A549 (cell line): Measurements from ENCODE around the gene JUP. TPM values are rescaled to one million over a fixed set of nuclear protein-coding genes. Genes with fewer than 3 reads are reported as not detected.

Source experiments
- ATAC-seq, 2 experiments: fragments of 200-7000 bp in 1 of 2; fragments of >200 bp in 1 of 2; cut with Nextera tagmentation in 1 of 2; cut with Tn5 transposase in 1 of 2; 3 replicates each; pipeline versions ENCODE4 v1.8.0 to v1.9.1; 2018 to 2020; ENCODE audit warnings: mild to moderate bottlenecking in 1 of 2, moderate library complexity in 1 of 2
- CTCF ChIA-PET: fragments of 300-600 bp; sonication (Branson Sonifier 250); formaldehyde crosslinking; extraction: SDS; loops from one replicate; lab custom pipeline; 2021; ENCODE audit warnings: antibody characterized with exemption, inconsistent platforms; lab: Yijun Ruan, JAX
- POLR2A ChIA-PET: fragments of 350-600 bp; formaldehyde crosslinking; extraction: SDS; loops from one replicate; lab custom pipeline; 2021; ENCODE audit warnings: antibody characterized with exemption, inconsistent platforms; lab: Yijun Ruan, JAX
- DNase-seq, 2 experiments: peaks; one replicate each; pipeline versions ENCODE4 v3.0.0 to v3.0.0-alpha.2; 2011 to 2016; ENCODE audit warnings: low read depth in 1 of 2, low spot score in 1 of 2
- FAIRE-seq: peaks from 2 replicates; lab custom pipeline; 2011; peaks lifted over from hg19 to GRCh38; lab: Jason Lieb, UNC
- H3K27ac ChIP-seq, 2 experiments: fragments of >200 bp; sonication (Bioruptor Twin); formaldehyde crosslinking; 3 replicates each; pipeline ENCODE4 v1.5.1; 2016 to 2017
- H3K4me1 ChIP-seq: fragments of >200 bp; sonication (Bioruptor Twin); formaldehyde crosslinking; 3 replicates; pipeline ENCODE4 v1.6.1; 2016
- H3K4me2 ChIP-seq: fragments of >200 bp; sonication (Bioruptor Twin); formaldehyde crosslinking; 3 replicates; pipeline ENCODE4 v1.6.1; 2016
- H3K4me3 ChIP-seq: fragments of >200 bp; sonication (Bioruptor Twin); formaldehyde crosslinking; 3 replicates; pipeline ENCODE4 v1.5.1; 2016
- H3K9me3 ChIP-seq: fragments of >200 bp; sonication (Bioruptor Twin); formaldehyde crosslinking; 3 replicates; pipeline ENCODE4 v1.6.1; 2016
- BCL3 ChIP-seq: fragments of >200 bp; sonication (Bioruptor Twin); formaldehyde crosslinking; IDR thresholded peaks from 3 replicates; pipeline ENCODE4 v1.6.1; 2016
- CHD2 ChIP-seq: fragments of 150-350 bp; IDR thresholded peaks from 2 replicates; pipeline ENCODE4 v1.6.1; 2014; ENCODE audit warnings: low read length; ENCODE audit not compliant: partially characterized antibody
- CHD4 ChIP-seq: fragments of 200-600 bp; sonication (generic); IDR thresholded peaks from 2 replicates; pipeline ENCODE4 v1.6.1; 2016; ENCODE audit warnings: antibody characterized with exemption, mild to moderate bottlenecking, borderline replicate concordance
- EHF ChIP-seq: fragments of 250-450 bp; sonication (Bioruptor Pico); IDR thresholded peaks from 2 replicates; pipeline ENCODE4 v1.5.0; 2020; ENCODE audit warnings: mild to moderate bottlenecking
- EHMT2 ChIP-seq: fragments of 200-600 bp; sonication (generic); IDR thresholded peaks from 2 replicates; pipeline ENCODE4 v1.6.1; 2016; ENCODE audit warnings: antibody characterized with exemption, low read depth, mild to moderate bottlenecking, moderate library complexity
- ESRRA ChIP-seq: fragments of 150-350 bp; IDR thresholded peaks from 2 replicates; pipeline ENCODE4 v1.6.1; 2014; ENCODE audit warnings: mild to moderate bottlenecking, low read length, borderline replicate concordance
- FOSL2 ChIP-seq, 2 experiments: fragments of 450-650 bp in 1 of 2; fragments of >200 bp in 1 of 2; sonication (Bioruptor Twin) in 1 of 2; formaldehyde crosslinking; IDR thresholded peaks; 2 replicates each; pipeline versions ENCODE4 v1.5.0 to v1.6.1; 2016 to 2020; ENCODE audit warnings: mild to moderate bottlenecking in 1 of 2, moderate library complexity in 1 of 2
- HDAC2 ChIP-seq: fragments of 200-600 bp; sonication (generic); IDR thresholded peaks from 2 replicates; pipeline ENCODE4 v1.6.1; 2016
- HES2 ChIP-seq: fragments of >200 bp; sonication (Bioruptor Twin); formaldehyde crosslinking; IDR thresholded peaks from 2 replicates; pipeline ENCODE4 v1.6.1; 2016
- HOXA7 ChIP-seq: fragments of 250-450 bp; sonication (Bioruptor Pico); IDR thresholded peaks from 2 replicates; pipeline ENCODE4 v1.5.0; 2020; ENCODE audit warnings: mild to moderate bottlenecking, moderate library complexity
- KDM5A ChIP-seq: fragments of 200-600 bp; sonication (generic); IDR thresholded peaks from 2 replicates; pipeline ENCODE4 v1.6.1; 2016; ENCODE audit warnings: antibody characterized with exemption, mild to moderate bottlenecking
- NPAS2 ChIP-seq: fragments of 250-450 bp; sonication (Bioruptor Pico); IDR thresholded peaks from 2 replicates; pipeline ENCODE4 v1.8.0; 2022; ENCODE audit warnings: mild to moderate bottlenecking, moderate library complexity, borderline replicate concordance
- PBX3 ChIP-seq: IDR thresholded peaks from 2 replicates; pipeline ENCODE4 v1.6.1; 2012
- PHF8 ChIP-seq: fragments of 200-600 bp; sonication (generic); IDR thresholded peaks from 2 replicates; pipeline ENCODE4 v1.6.1; 2016; ENCODE audit warnings: low read depth, mild to moderate bottlenecking, antibody characterized with exemption, moderate library complexity, borderline replicate concordance
- POLR2AphosphoS2 ChIP-seq: conservative IDR thresholded peaks from 2 replicates; pipeline ENCODE4 v1.6.1; 2012; ENCODE audit warnings: low read length, improper control_type of control experiment, inconsistent platforms
- RAD21 ChIP-seq, 2 experiments: fragments of >200 bp in 1 of 2; sonication (Bioruptor Twin) in 1 of 2; formaldehyde crosslinking in 1 of 2; IDR thresholded peaks in 1 of 2; conservative IDR thresholded peaks in 1 of 2; 2 replicates in 1 of 2; 3 replicates in 1 of 2; pipeline ENCODE4 v1.6.1; 2012 to 2018; ENCODE audit warnings: inconsistent platforms in 1 of 2
- RARB ChIP-seq: fragments of 250-450 bp; sonication (Bioruptor Pico); IDR thresholded peaks from 2 replicates; pipeline ENCODE4 v1.8.0; 2021; ENCODE audit warnings: mild to moderate bottlenecking, moderate library complexity
- RCOR1 ChIP-seq: fragments of 150-350 bp; IDR thresholded peaks from 2 replicates; pipeline ENCODE4 v1.6.1; 2014; ENCODE audit warnings: antibody characterized with exemption, low read length, low read depth
- REST ChIP-seq: fragments of 200-600 bp; sonication (generic); IDR thresholded peaks from 2 replicates; pipeline ENCODE4 v1.6.1; 2016; ENCODE audit warnings: antibody characterized with exemption, mild to moderate bottlenecking, moderate library complexity
- SMC3 ChIP-seq: fragments of >200 bp; sonication (Bioruptor Twin); formaldehyde crosslinking; IDR thresholded peaks from 3 replicates; pipeline ENCODE4 v1.6.1; 2018; ENCODE audit warnings: inconsistent platforms
- TFCP2L1 ChIP-seq: fragments of 250-450 bp; sonication (Bioruptor Pico); IDR thresholded peaks from 2 replicates; pipeline ENCODE4 v1.5.0; 2021; ENCODE audit warnings: mild to moderate bottlenecking
- ZC3H11A ChIP-seq: fragments of 450-650 bp; IDR thresholded peaks from 2 replicates; pipeline ENCODE4 v1.6.1; 2014; ENCODE audit warnings: antibody characterized with exemption, mild to moderate bottlenecking
- ZNF302 ChIP-seq: fragments of 250-450 bp; sonication (Bioruptor Pico); IDR thresholded peaks from 2 replicates; pipeline ENCODE4 v1.9.0; 2021; ENCODE audit warnings: inconsistent platforms, mild to moderate bottlenecking, moderate library complexity
- WGBS: methylation state at CpG from one replicate; pipeline ENCODE4 v1.1.6; 2017; ENCODE audit errors: missing lambda C conversion rate; 5-methylcytosine and 5-hydroxymethylcytosine counted together
- polyA plus RNA-seq, 4 experiments: library from polyadenylated mRNA; depleted of rRNA in 3 of 4; stranded (reverse); fragments of >200 nt; fragmentation: RNase III in 1 of 4; extraction: RNeasy Plus Mini Kit Qiagen cat#74134 plus additional on column Dnase treatment in 1 of 4; gene quantifications; 2 replicates in 3 of 4; 3 replicates in 1 of 4; pipeline ENCODE4 v1.2.3, GENCODE V29; 2011 to 2017
- TF ChIP-seq, protein P1 (sequence below): fragments of 450-650 bp; IDR thresholded peaks from 2 replicates; pipeline ENCODE4 v1.6.1; 2014; ENCODE audit warnings: antibody characterized with exemption
- TF ChIP-seq, protein P2 (sequence below): fragments of 250-450 bp; sonication (Bioruptor Pico); IDR thresholded peaks from 2 replicates; pipeline ENCODE4 v1.5.0; 2020; ENCODE audit warnings: low read depth, mild to moderate bottlenecking, moderate library complexity
- TF ChIP-seq, protein P3 (sequence below): IDR thresholded peaks from 2 replicates; pipeline ENCODE4 v1.6.1; 2012

Gene JUP
- polyA plus RNA-seq, 2 of the 4 experiments (the other 2 are of a cell fraction), result 54.8 to 107 TPM

- DNase-seq (no peak), ATAC-seq (no peak)
- H3K27ac ChIP-seq, result no peak overlapping the region
- CTCF ChIA-PET, result interaction anchor here (1.1 to 96.0 kb wide), 3 partner anchors 12 to 66 kb away, joined by 3 to 3262 read pairs (median 3262); partner anchors contain the start of genes FKBP10, GAST, HAP1 and JUP
- no peak overlapping the region for H3K4me2 ChIP-seq
- no peak overlapping the region for H3K4me3 ChIP-seq
- POLR2A ChIA-PET, result interaction anchor here (1.7 to 1.8 kb wide), 2 partner anchors 11 to 24 kb away, joined by 4 to 9 read pairs; partner anchors contain the start of gene JUP
- TF ChIP-seq RCOR1 (no peak), HDAC2 (no peak), SMC3 (no peak), POLR2AphosphoS2 (no peak), RAD21 (conservative IDR thresholded peaks at IDR 0.05 in 1 of 2, IDR thresholded peaks at IDR 0.05 in 1 of 2) (no peak), NPAS2 (CRISPR knock-in tag) (no peak), ZC3H11A (no peak), EHF (CRISPR knock-in tag) (no peak)
- TF ChIP-seq, all 56 proteins: peak for 0
- FAIRE-seq, result no peak
- Histone ChIP-seq H3K9me3 (no peaks in the 10 kb centered on the region), H3K4me1 (no peaks in the 10 kb centered on the region)
- WGBS, result 89% methylated on average over 6 of the region's 6 CpGs
Observed at GRCh38 chr17:41762391-41762790, 24.1 kb downstream of the JUP start.

- no peak overlapping the region for H3K27ac ChIP-seq
- FAIRE-seq (no peak), ATAC-seq (no peak), DNase-seq (no peak)
- TF ChIP-seq EHMT2 (no peak), ZC3H11A (no peak), RARB (CRISPR knock-in tag) (no peak), PHF8 (no peak), FOSL2 (IDR thresholded peaks at IDR 0.05) (no peak), FOSL2 (CRISPR knock-in tag; IDR thresholded peaks at IDR 0.05) (no peak), TFCP2L1 (no peak)
- TF ChIP-seq, protein P1, sequence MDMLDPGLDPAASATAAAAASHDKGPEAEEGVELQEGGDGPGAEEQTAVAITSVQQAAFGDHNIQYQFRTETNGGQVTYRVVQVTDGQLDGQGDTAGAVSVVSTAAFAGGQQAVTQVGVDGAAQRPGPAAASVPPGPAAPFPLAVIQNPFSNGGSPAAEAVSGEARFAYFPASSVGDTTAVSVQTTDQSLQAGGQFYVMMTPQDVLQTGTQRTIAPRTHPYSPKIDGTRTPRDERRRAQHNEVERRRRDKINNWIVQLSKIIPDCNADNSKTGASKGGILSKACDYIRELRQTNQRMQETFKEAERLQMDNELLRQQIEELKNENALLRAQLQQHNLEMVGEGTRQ, result no peak
- TF ChIP-seq, protein P2, sequence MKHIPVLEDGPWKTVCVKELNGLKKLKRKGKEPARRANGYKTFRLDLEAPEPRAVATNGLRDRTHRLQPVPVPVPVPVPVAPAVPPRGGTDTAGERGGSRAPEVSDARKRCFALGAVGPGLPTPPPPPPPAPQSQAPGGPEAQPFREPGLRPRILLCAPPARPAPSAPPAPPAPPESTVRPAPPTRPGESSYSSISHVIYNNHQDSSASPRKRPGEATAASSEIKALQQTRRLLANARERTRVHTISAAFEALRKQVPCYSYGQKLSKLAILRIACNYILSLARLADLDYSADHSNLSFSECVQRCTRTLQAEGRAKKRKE (CRISPR knock-in tag), result no peak
- POLR2A ChIA-PET, result interaction anchor here (1.3 kb wide), 1 partner anchor 26 kb away, joined by 3 read pairs; the partner anchor contains the start of gene JUP
- CTCF ChIA-PET, result interaction anchor here (1.3 to 96.0 kb wide), 2 partner anchors 9 to 27 kb away, joined by 4 to 3262 read pairs; partner anchors contain the start of genes FKBP10, JUP and P3H4
- no peaks in the 10 kb centered on the region for H3K9me3 ChIP-seq
- no peak overlapping the region for H3K4me3 ChIP-seq
- 93% methylated on average over 6 of the region's 6 CpGs for WGBS
- H3K4me1 ChIP-seq, result no peaks in the 10 kb centered on the region
- H3K4me2 ChIP-seq, result no peak overlapping the region
Observed at GRCh38 chr17:41760878-41761277, 25.6 kb downstream of the JUP start.

GRCh38 chr17:41758601-41759000 is 27.9 kb downstream of the JUP start:
- no peak for DNase-seq
- POLR2A ChIA-PET, result no interaction called here
- H3K27ac ChIP-seq, result no peak overlapping the region
- H3K4me2 ChIP-seq, result no peak overlapping the region
- ATAC-seq, result peak in 1 of 2 experiments; percentile 11; a peak in 1 of 6 replicates
- no peaks in the 10 kb centered on the region for H3K4me1 ChIP-seq
- no peaks in the 10 kb centered on the region for H3K9me3 ChIP-seq
- 86% methylated on average over 9 of the region's 9 CpGs for WGBS
- FAIRE-seq, result no peak
- CTCF ChIA-PET, result interaction anchor here (96.0 kb wide), 1 partner anchor 29 kb away, joined by 3262 read pairs; the partner anchor contains the start of genes FKBP10, JUP and P3H4
- no peak overlapping the region for H3K4me3 ChIP-seq
- TF ChIP-seq HES2, result no peak
- no peak for TF ChIP-seq PBX3
- TF ChIP-seq ESRRA, result no peak
- TF ChIP-seq POLR2AphosphoS2, result no peak
- no peak for TF ChIP-seq HOXA7 (CRISPR knock-in tag)
- TF ChIP-seq, protein P3, sequence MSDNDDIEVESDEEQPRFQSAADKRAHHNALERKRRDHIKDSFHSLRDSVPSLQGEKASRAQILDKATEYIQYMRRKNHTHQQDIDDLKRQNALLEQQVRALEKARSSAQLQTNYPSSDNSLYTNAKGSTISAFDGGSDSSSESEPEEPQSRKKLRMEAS, result no peak
- TF ChIP-seq CHD2, result no peak
- no peak for TF ChIP-seq BCL3
- TF ChIP-seq REST, result no peak
- no peak for TF ChIP-seq ZNF302 (CRISPR knock-in tag)
- no peak for TF ChIP-seq CHD4
- no peak for TF ChIP-seq KDM5A
